ENCODE data around the gene ADAM33.

ADAM33 gene

DNA sequence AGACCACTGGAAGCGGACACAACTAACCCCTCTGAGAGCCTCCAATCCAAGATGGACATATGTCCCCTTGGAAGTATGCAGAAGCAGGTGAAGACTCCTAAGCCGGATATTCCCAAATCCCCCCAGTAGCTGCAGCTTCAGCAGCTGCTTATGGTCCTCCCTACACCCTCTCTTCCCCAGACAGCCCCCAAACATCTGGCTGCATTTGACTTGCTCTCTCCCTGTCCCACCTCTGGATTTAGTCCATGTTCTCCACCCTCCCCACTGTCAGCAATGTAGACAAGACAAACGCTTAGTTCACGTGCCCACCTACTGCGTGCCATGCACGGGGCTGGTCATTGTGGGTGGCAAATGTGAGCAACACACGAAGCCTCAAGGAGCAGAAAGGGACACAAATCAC, 4.6 kb upstream of the ADAM33 start:
- peaks cover 66% of the 10 kb centered on the region for H3K27me3 ChIP-seq
- no peaks in the 10 kb centered on the region for H3K9me3 ChIP-seq
- no peaks in the 10 kb centered on the region for H3K36me3 ChIP-seq
- H3K27ac ChIP-seq = no peak overlapping the region
- no peak overlapping the region for H3K4me3 ChIP-seq (ENCODE audit: low read depth in 1 of 2, low read length in 1 of 2)
- no peak for TF ChIP-seq CTCF (IDR thresholded peaks at IDR 0.05)
- peaks cover 0 to 4% of the 10 kb centered on the region in 2 experiments for H3K4me1 ChIP-seq (ENCODE audit: control insufficient read depth in 1 of 2, insufficient read depth in 1 of 2, low read depth in 1 of 2, low read length in 1 of 2)

- Histone ChIP-seq H3K9me3 (no peaks in the 10 kb centered on the region), H3K4me3 (ENCODE audit: low read depth in 1 of 2, low read length in 1 of 2) (no peak overlapping the region), H3K4me1 (ENCODE audit: control insufficient read depth in 1 of 2, insufficient read depth in 1 of 2, low read depth in 1 of 2, low read length in 1 of 2) (peaks cover 0 to 4% of the 10 kb centered on the region in 2 experiments), H3K27ac (no peak overlapping the region), H3K36me3 (no peaks in the 10 kb centered on the region), H3K27me3 (peaks cover 77% of the 10 kb centered on the region)
- TF ChIP-seq CTCF (IDR thresholded peaks at IDR 0.05) = no peak
Measured at GRCh38 chr20:3685341-3685740, 3.5 kb upstream of the ADAM33 start.

DNA sequence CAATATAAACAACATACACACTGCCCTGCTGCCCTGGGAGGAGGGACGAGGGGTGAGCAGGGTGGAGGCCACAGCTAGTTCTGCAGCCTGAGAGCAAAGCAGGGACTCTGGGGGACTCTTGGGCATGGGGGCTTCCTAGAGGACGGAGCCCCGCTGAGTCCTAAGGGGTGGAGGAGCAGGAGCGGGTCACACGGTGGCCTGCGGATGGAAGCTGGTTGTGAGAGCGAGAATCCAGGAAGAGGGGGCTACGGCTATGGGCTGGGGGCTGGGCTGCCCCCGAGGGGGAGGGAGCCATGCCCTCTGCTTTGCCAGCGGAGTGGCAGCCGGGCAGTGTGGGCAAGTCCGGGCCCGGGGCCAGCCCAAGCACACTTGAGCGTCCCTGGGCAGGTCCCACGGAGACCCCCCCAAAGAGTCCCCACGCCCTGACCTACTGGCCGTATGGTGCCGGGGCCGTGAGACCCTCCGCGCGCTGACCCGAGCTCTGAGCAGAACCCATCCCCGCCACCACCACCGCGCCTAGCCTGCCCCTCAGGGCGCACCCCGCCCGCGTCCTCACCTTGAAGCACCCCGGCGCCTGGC, 369 bp downstream of the ADAM33 start:
- H3K27ac ChIP-seq = no peak overlapping the region
- peaks cover 96% of the 10 kb centered on the region for H3K27me3 ChIP-seq
- no peaks in the 10 kb centered on the region for H3K9me3 ChIP-seq
- no peaks in the 10 kb centered on the region for H3K36me3 ChIP-seq
- no peak for TF ChIP-seq CTCF (IDR thresholded peaks at IDR 0.05)
- H3K4me3 ChIP-seq (ENCODE audit: low read depth in 1 of 2, low read length in 1 of 2) = no peak overlapping the region
- peaks cover 0 to 8% of the 10 kb centered on the region in 2 experiments for H3K4me1 ChIP-seq (ENCODE audit: control insufficient read depth in 1 of 2, insufficient read depth in 1 of 2, low read depth in 1 of 2, low read length in 1 of 2)

- Histone ChIP-seq H3K27ac (no peak overlapping the region), H3K27me3 (peaks cover 96% of the 10 kb centered on the region), H3K4me1 (ENCODE audit: control insufficient read depth in 1 of 2, insufficient read depth in 1 of 2, low read depth in 1 of 2, low read length in 1 of 2) (peaks cover 0 to 8% of the 10 kb centered on the region in 2 experiments), H3K36me3 (no peaks in the 10 kb centered on the region), H3K4me3 (ENCODE audit: low read depth in 1 of 2, low read length in 1 of 2) (no peak overlapping the region), H3K9me3 (no peaks in the 10 kb centered on the region)
- no peak for TF ChIP-seq CTCF (IDR thresholded peaks at IDR 0.05)
Measured at GRCh38 chr20:3680701-3681351, 984 bp downstream of the ADAM33 start.

GRCh38 chr20:3679749-3680700, 1.8 kb downstream of the ADAM33 start:
- no peak overlapping the region for H3K27ac ChIP-seq
- peaks cover 96% of the 10 kb centered on the region for H3K27me3 ChIP-seq
- H3K4me1 ChIP-seq (ENCODE audit: control insufficient read depth in 1 of 2, insufficient read depth in 1 of 2, low read depth in 1 of 2, low read length in 1 of 2) = peaks cover 0 to 8% of the 10 kb centered on the region in 2 experiments
- H3K36me3 ChIP-seq = no peaks in the 10 kb centered on the region
- TF ChIP-seq CTCF (IDR thresholded peaks at IDR 0.05) = no peak
- no peaks in the 10 kb centered on the region for H3K9me3 ChIP-seq
- H3K4me3 ChIP-seq (ENCODE audit: low read depth in 1 of 2, low read length in 1 of 2) = no peak overlapping the region
